Activated effector memory CD4-positive, alpha-beta T cell treated with anti-CD3 and anti-CD28 coated beads, Interleukin-2, amount 50 U/mL, for 16 hours (primary cell): ENCODE data around the gene PPFIBP1.
"Not testable (repeated sequence)": the region's sequence is repeated elsewhere in the genome, so short reads cannot be mapped to it uniquely, and the experiment has no call there.

ENCODE experiments used
- DNase-seq: peaks from one replicate; pipeline ENCODE4 v3.0.0-alpha.2; 2020

PPFIBP1 gene

GRCh38 chr12:27572486-27573255, 48.7 kb downstream of the PPFIBP1 start:
- no peak for DNase-seq

- no peak for DNase-seq
Observed at GRCh38 chr12:27573972-27574371, 50.0 kb downstream of the PPFIBP1 start.

- no peak for DNase-seq
Observed at GRCh38 chr12:27575090-27575761, 51.2 kb downstream of the PPFIBP1 start.

- no peak for DNase-seq
Observed at GRCh38 chr12:27575762-27576118, 51.7 kb downstream of the PPFIBP1 start.

- DNase-seq = no peak
Observed at GRCh38 chr12:27576667-27577347, 52.8 kb downstream of the PPFIBP1 start.

- no peak for DNase-seq
Observed at GRCh38 chr12:27577688-27578087, 53.7 kb downstream of the PPFIBP1 start.

- no peak for DNase-seq
Observed at GRCh38 chr12:27578689-27579372, 54.8 kb downstream of the PPFIBP1 start.

GRCh38 chr12:27580561-27581330, 56.7 kb downstream of the PPFIBP1 start:
- DNase-seq = no peak

- not testable (repeated sequence) for DNase-seq
Observed at GRCh38 chr12:27581331-27581671, 57.3 kb downstream of the PPFIBP1 start.

- not testable (repeated sequence) for DNase-seq
Observed at GRCh38 chr12:27581833-27582232, 57.8 kb downstream of the PPFIBP1 start.

- DNase-seq = not testable (repeated sequence)
Observed at GRCh38 chr12:27582445-27582844, 58.4 kb downstream of the PPFIBP1 start.

- DNase-seq = no peak
Observed at GRCh38 chr12:27583057-27583797, 59.2 kb downstream of the PPFIBP1 start.

- no peak for DNase-seq
Observed at GRCh38 chr12:27583981-27584380, 60.0 kb downstream of the PPFIBP1 start.

GRCh38 chr12:27585739-27586265, 61.8 kb downstream of the PPFIBP1 start:
- DNase-seq = no peak

- DNase-seq = not testable (repeated sequence)
Observed at GRCh38 chr12:27588075-27588730, 64.2 kb downstream of the PPFIBP1 start.

- DNase-seq = no peak
Observed at GRCh38 chr12:27588776-27589175, 64.8 kb downstream of the PPFIBP1 start.

- DNase-seq = no peak
Observed at GRCh38 chr12:27589419-27589818, 65.4 kb downstream of the PPFIBP1 start.

- not testable (repeated sequence) for DNase-seq
Observed at GRCh38 chr12:27591698-27592097, 67.7 kb downstream of the PPFIBP1 start.

GRCh38 chr12:27592548-27592947, 68.5 kb downstream of the PPFIBP1 start:
- no peak for DNase-seq

- no peak for DNase-seq
Observed at GRCh38 chr12:27593266-27593665, 69.3 kb downstream of the PPFIBP1 start.

GRCh38 chr12:27595231-27595642, 71.2 kb downstream of the PPFIBP1 start:
- DNase-seq = no peak
